Measurements from ENCODE around the gene PNMT. TPM values are rescaled to one million over a fixed set of nuclear protein-coding genes. Genes with fewer than 3 reads are reported as not detected.
A peak's percentile ranks its signal among the peaks of the same experiment; 100 is the strongest.

Gene PNMT
- total RNA-seq, 4 donors from 2014 or later = 3.8 to 5.0 (median 4.7) TPM; not detected in 1

GRCh38 chr17:39663688-39664580 is 4.3 kb upstream of the PNMT start:
- intact Hi-C loops (cut with DNase I; ENCODE audit: low total_unique reads) = no loop called here
- DNase-seq = no peak
- H3K4me1 ChIP-seq = peaks cover 0 to 19% of the 10 kb centered on the region in 2 donors
- TF ChIP-seq CTCF (IDR thresholded peaks at IDR 0.05) (no peak), POLR2A (IDR thresholded peaks at IDR 0.05) (no peak)
- no peaks in the 10 kb centered on the region for H3K36me3 ChIP-seq
- no peak overlapping the region for H3K4me3 ChIP-seq
- H3K27ac ChIP-seq = peak overlapping the region in 1 of 2 donors; percentile 77
- peaks cover 18 to 19% of the 10 kb centered on the region in 2 donors for H3K27me3 ChIP-seq
- H3K9me3 ChIP-seq = no peaks in the 10 kb centered on the region

GRCh38 chr17:39664581-39665561 is 3.4 kb upstream of the PNMT start, which contains the start of gene TCAP:
TSS of gene TCAP (plus strand) at chr17:39665349. CDS start at chr17:39665360, 11 bp downstream.
- Histone ChIP-seq H3K9me3 (no peaks in the 10 kb centered on the region), H3K27ac (peak within 1 kb of the TSS in 1 of 2 donors; percentile 51), H3K4me1 (peaks cover 0 to 19% of the 10 kb centered on the region in 2 donors), H3K36me3 (no peaks in the 10 kb centered on the region), H3K4me3 (no peak within 1 kb of the TSS), H3K27me3 (peaks cover 21 to 27% of the 10 kb centered on the region in 2 donors)
- intact Hi-C loops (cut with DNase I; ENCODE audit: low total_unique reads) = no loop called here
- no peak for DNase-seq
- TF ChIP-seq CTCF (IDR thresholded peaks at IDR 0.05) (no peak), POLR2A (IDR thresholded peaks at IDR 0.05) (no peak)

- H3K4me1 ChIP-seq = peaks cover 0 to 19% of the 10 kb centered on the region in 2 donors
These were observed 2.5 kb upstream of the PNMT start for GRCh38 chr17:39665642-39666224.

GRCh38 chr17:39666231-39666600 is 2.0 kb upstream of the PNMT start:
- TF ChIP-seq CTCF (IDR thresholded peaks at IDR 0.05) = no peak
- TF ChIP-seq POLR2A (IDR thresholded peaks at IDR 0.05) = no peak
- Histone ChIP-seq H3K27ac (peak overlapping the region in 1 of 2 donors; percentile 14), H3K4me3 (no peak overlapping the region), H3K27me3 (peaks cover 25 to 34% of the 10 kb centered on the region in 2 donors), H3K4me1 (peaks cover 0 to 19% of the 10 kb centered on the region in 2 donors), H3K9me3 (no peaks in the 10 kb centered on the region), H3K36me3 (no peaks in the 10 kb centered on the region)
- no peak for DNase-seq
- intact Hi-C loops (cut with DNase I; ENCODE audit: low total_unique reads) = no loop called here

More at GRCh38 chr17:39665642-39666224, 2.5 kb upstream of the PNMT start:
- H3K9me3 ChIP-seq = no peaks in the 10 kb centered on the region
- H3K36me3 ChIP-seq = no peaks in the 10 kb centered on the region
- TF ChIP-seq CTCF (IDR thresholded peaks at IDR 0.05) (no peak), POLR2A (IDR thresholded peaks at IDR 0.05) (no peak)
- no peak for DNase-seq
- H3K27me3 ChIP-seq = peaks cover 25 to 34% of the 10 kb centered on the region in 2 donors
- H3K4me3 ChIP-seq = no peak overlapping the region
- peak overlapping the region in 1 of 2 donors; percentile 14 for H3K27ac ChIP-seq
- intact Hi-C loops (cut with DNase I; ENCODE audit: low total_unique reads) = no loop called here

Data from uterus (tissue), 4 donors.